Sigmoid colon (tissue), 4 donors: ENCODE data around the gene C2CD3.

Source experiments
- CTCF ChIP-seq, 4 experiments: fragments of 450-650 bp in 3 of 4; fragments of 200-600 bp in 1 of 4; IDR thresholded peaks; one replicate each; pipeline ENCODE4 v1.5.1; 2016 to 2019; ENCODE audit warnings: antibody characterized with exemption in 4 of 4, mild to moderate bottlenecking in 3 of 4, moderate library complexity in 2 of 4
- EP300 ChIP-seq, 4 donors: sonication (generic); formaldehyde crosslinking; IDR thresholded peaks; one replicate each; pipeline ENCODE4 v1.6.1; 2017; ENCODE audit warnings: antibody characterized with exemption in 4 of 4
- POLR2A ChIP-seq, 2 donors: fragments of 450-650 bp; IDR thresholded peaks; one replicate each; pipeline ENCODE4 v1.6.1; 2016; ENCODE audit warnings: antibody characterized with exemption in 2 of 2, mild to moderate bottlenecking in 2 of 2, moderate library complexity in 2 of 2
- POLR2AphosphoS5 ChIP-seq, 4 donors: sonication (generic); formaldehyde crosslinking; IDR thresholded peaks; one replicate each; pipeline ENCODE4 v1.6.1; 2017; ENCODE audit warnings: antibody characterized with exemption in 4 of 4

GRCh38 chr11:74185285-74185684 lies 14.5 kb upstream of the C2CD3 start:
- TF ChIP-seq EP300 (IDR thresholded peaks at IDR 0.05) (no peak), POLR2AphosphoS5 (IDR thresholded peaks at IDR 0.05) (no peak), CTCF (IDR thresholded peaks at IDR 0.05) (no peak), POLR2A (IDR thresholded peaks at IDR 0.05) (no peak)
